DOHH2 (cell line): ENCODE measurements around the gene GAD1.

ENCODE experiments used
- H3F3A ChIP-seq: fragments of 200-600 bp; sonication (generic), shearing (Covaris generic); 2 replicates; pipeline ENCODE4 v1.6.0; 2016; ENCODE audit warnings: antibody characterized with exemption, mild to moderate bottlenecking; ENCODE audit not compliant: control insufficient read depth, insufficient read depth
- H3K27ac ChIP-seq: fragments of 200-600 bp; sonication (generic); 2 replicates; pipeline ENCODE4 v1.5.1; 2014; ENCODE audit warnings: low read depth, mild to moderate bottlenecking, low read length, moderate library complexity
- H3K27me3 ChIP-seq: fragments of 200-600 bp; sonication (generic); 2 replicates; pipeline ENCODE4 v1.6.1; 2014; ENCODE audit warnings: mild to moderate bottlenecking, low read length, mixed read lengths; ENCODE audit not compliant: control insufficient read depth
- H3K36me3 ChIP-seq: fragments of 200-600 bp; sonication (generic); 2 replicates; pipeline ENCODE4 v1.6.1; 2014; ENCODE audit warnings: mild to moderate bottlenecking, low read length, moderate library complexity, mixed read lengths; ENCODE audit not compliant: control insufficient read depth
- H3K4me1 ChIP-seq: fragments of 200-600 bp; sonication (generic); 2 replicates; pipeline ENCODE4 v1.6.1; 2014; ENCODE audit warnings: mild to moderate bottlenecking, low read length, mixed read lengths; ENCODE audit not compliant: control insufficient read depth
- H3K4me2 ChIP-seq: fragments of 200-600 bp; sonication (generic); 2 replicates; pipeline ENCODE4 v1.6.0; 2014; ENCODE audit warnings: mild to moderate bottlenecking, low read length, moderate library complexity
- H3K4me3 ChIP-seq: fragments of 200-600 bp; sonication (generic); 2 replicates; pipeline ENCODE4 v1.5.1; 2014; ENCODE audit warnings: mild to moderate bottlenecking, low read length, mixed read lengths
- H3K79me2 ChIP-seq: fragments of 200-600 bp; sonication (generic); 2 replicates; pipeline ENCODE4 v1.6.1; 2014; ENCODE audit warnings: mild to moderate bottlenecking, low read length, mixed read lengths; ENCODE audit not compliant: control insufficient read depth
- H3K9me2 ChIP-seq: fragments of 200-600 bp; sonication (generic); replicated peaks from 2 replicates; pipeline ENCODE4 v1.6.1; 2014; ENCODE audit warnings: mild to moderate bottlenecking, low read length, mixed read lengths; ENCODE audit not compliant: control insufficient read depth
- H3K9me3 ChIP-seq: fragments of 200-600 bp; sonication (generic); 2 replicates; pipeline ENCODE4 v1.6.1; 2014; ENCODE audit warnings: antibody characterized with exemption, low read length, mixed read lengths; ENCODE audit not compliant: control insufficient read depth, insufficient read depth
- H4K20me1 ChIP-seq: fragments of 200-600 bp; sonication (generic); 2 replicates; pipeline ENCODE4 v1.6.0; 2014; ENCODE audit warnings: low read depth, mild to moderate bottlenecking, antibody characterized with exemption, low read length, moderate library complexity; ENCODE audit not compliant: control insufficient read depth, insufficient read depth
- EZH2phosphoT487 ChIP-seq: fragments of 200-600 bp; sonication (generic); IDR thresholded peaks from 2 replicates; pipeline ENCODE4 v1.6.1; 2017; ENCODE audit warnings: borderline replicate concordance, mild to moderate bottlenecking, antibody characterized with exemption, low read length, moderate library complexity, mixed read lengths
- TF ChIP-seq, protein P1 (sequence below): fragments of 200-600 bp; sonication (generic); IDR thresholded peaks from one replicate; pipeline ENCODE4 v1.5.1; 2014; ENCODE audit warnings: antibody characterized with exemption, mild to moderate bottlenecking, low read depth, low read length; ENCODE audit not compliant: poor library complexity, severe bottlenecking

GAD1 gene

DNA sequence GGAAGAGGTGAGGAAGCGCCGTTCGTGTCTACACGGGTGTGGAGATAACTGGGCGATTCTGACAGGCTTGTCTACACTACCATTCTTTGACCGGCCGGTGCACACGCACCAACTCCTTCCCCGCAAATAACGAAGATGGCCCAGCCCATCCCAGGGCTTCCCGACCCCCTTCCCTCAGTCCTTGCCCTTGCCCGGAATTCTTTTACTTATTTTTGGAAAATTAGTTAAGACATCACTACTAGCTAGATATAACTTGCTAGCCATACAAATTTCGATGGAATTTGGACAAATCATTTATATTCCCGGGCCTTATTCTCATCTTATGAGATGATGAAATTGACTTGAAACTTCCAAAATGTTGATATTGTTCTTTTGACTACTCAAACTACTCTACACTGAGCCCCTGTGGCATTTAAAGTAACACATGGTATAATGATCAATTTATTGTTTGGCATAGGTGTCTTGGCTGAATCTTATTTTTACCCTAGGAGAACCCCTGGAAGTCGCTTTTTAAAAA is 45.2 kb upstream of the GAD1 start:
- H3K27ac ChIP-seq: no peak overlapping the region
- H3K36me3 ChIP-seq: no peaks in the 10 kb centered on the region
- H3K9me2 ChIP-seq: no peaks in the 10 kb centered on the region
- H3K4me3 ChIP-seq: peak overlapping the region; percentile 78
- H3F3A ChIP-seq: peaks cover 11% of the 10 kb centered on the region
- peak; percentile 64; the same call in 1 of the 2 replicates for TF ChIP-seq EZH2phosphoT487
- TF ChIP-seq, protein P1, sequence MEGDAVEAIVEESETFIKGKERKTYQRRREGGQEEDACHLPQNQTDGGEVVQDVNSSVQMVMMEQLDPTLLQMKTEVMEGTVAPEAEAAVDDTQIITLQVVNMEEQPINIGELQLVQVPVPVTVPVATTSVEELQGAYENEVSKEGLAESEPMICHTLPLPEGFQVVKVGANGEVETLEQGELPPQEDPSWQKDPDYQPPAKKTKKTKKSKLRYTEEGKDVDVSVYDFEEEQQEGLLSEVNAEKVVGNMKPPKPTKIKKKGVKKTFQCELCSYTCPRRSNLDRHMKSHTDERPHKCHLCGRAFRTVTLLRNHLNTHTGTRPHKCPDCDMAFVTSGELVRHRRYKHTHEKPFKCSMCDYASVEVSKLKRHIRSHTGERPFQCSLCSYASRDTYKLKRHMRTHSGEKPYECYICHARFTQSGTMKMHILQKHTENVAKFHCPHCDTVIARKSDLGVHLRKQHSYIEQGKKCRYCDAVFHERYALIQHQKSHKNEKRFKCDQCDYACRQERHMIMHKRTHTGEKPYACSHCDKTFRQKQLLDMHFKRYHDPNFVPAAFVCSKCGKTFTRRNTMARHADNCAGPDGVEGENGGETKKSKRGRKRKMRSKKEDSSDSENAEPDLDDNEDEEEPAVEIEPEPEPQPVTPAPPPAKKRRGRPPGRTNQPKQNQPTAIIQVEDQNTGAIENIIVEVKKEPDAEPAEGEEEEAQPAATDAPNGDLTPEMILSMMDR: no peak
- H3K4me1 ChIP-seq: peaks cover 10% of the 10 kb centered on the region
- peaks cover 22% of the 10 kb centered on the region for H3K27me3 ChIP-seq
- H3K4me2 ChIP-seq: peak overlapping the region; percentile 93
- no peaks in the 10 kb centered on the region for H4K20me1 ChIP-seq
- H3K79me2 ChIP-seq: no peaks in the 10 kb centered on the region
- H3K9me3 ChIP-seq: no peaks in the 10 kb centered on the region

DNA sequence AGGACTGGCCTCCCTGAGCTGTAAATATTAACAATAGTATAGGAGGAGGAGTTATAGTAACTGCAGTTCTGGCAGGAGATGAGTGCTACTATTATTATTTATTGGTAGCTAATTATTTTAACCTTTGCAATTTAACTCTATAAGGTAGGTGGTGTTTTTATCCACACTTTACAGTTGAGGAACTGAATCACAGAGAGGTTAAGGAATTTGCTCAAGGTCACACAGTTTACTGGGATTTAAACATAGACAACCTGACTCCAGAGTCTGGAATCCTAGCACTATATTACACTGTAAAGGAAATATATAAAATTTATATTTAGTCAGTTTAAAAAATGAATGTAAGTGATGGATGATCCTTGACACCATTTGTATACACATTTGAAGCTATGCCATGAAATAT is 44.4 kb upstream of the GAD1 start:
- H3F3A ChIP-seq: peaks cover 11% of the 10 kb centered on the region
- H4K20me1 ChIP-seq: no peaks in the 10 kb centered on the region
- H3K9me3 ChIP-seq: no peaks in the 10 kb centered on the region
- H3K79me2 ChIP-seq: no peaks in the 10 kb centered on the region
- H3K27me3 ChIP-seq: peaks cover 22% of the 10 kb centered on the region
- H3K4me3 ChIP-seq: no peak overlapping the region
- no peak overlapping the region for H3K27ac ChIP-seq
- TF ChIP-seq EZH2phosphoT487: no peak
- TF ChIP-seq, protein P1: no peak
- no peak overlapping the region for H3K4me2 ChIP-seq
- no peaks in the 10 kb centered on the region for H3K36me3 ChIP-seq
- no peaks in the 10 kb centered on the region for H3K9me2 ChIP-seq
- H3K4me1 ChIP-seq: peaks cover 10% of the 10 kb centered on the region

DNA sequence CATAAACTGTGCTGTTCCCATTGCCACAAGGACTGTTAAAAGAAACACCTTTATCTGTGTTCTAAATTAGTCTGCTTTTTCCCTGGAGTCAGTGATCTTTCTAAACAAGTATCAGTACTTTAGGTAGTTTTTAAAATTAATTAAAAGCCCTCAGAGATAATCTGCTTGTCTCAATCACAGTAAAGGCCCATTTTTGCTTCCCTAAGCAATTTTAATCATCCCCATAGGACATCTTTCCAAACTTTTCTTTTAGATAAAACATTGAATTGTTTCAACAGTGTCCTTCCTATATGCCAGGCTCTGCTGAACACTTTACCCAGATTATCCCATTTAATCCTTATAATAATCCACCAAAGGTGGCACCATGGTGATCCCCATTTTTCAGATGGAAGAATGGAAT is 42.6 kb upstream of the GAD1 start:
- Histone ChIP-seq H3K36me3 (no peaks in the 10 kb centered on the region), H3K4me3 (no peak overlapping the region), H3K9me3 (no peaks in the 10 kb centered on the region), H4K20me1 (no peaks in the 10 kb centered on the region), H3K27me3 (peaks cover 27% of the 10 kb centered on the region), H3K4me2 (no peak overlapping the region), H3K79me2 (no peaks in the 10 kb centered on the region), H3K4me1 (peaks cover 10% of the 10 kb centered on the region), H3K27ac (no peak overlapping the region), H3K9me2 (no peaks in the 10 kb centered on the region), H3F3A (peaks cover 11% of the 10 kb centered on the region)
- TF ChIP-seq, protein P1: no peak
- no peak for TF ChIP-seq EZH2phosphoT487
